CD14-positive monocyte (primary cell): ENCODE data around the gene EXOSC10. TPM values are rescaled to one million over a fixed set of nuclear protein-coding genes. Genes with fewer than 3 reads are reported as not detected.

Experiments used
- DNase-seq, 3 donors: peaks; one replicate each; pipeline ENCODE4 v3.0.0-alpha.2; 2011 to 2022
- H2AFZ ChIP-seq: 2 replicates; pipeline ENCODE4 v1.6.0; 2012; ENCODE audit warnings: mild to moderate bottlenecking, low read depth, low read length, inconsistent platforms; ENCODE audit not compliant: insufficient read depth, poor library complexity, severe bottlenecking
- H3K27ac ChIP-seq, 2 donors: 1 replicate in 1 of 2; 2 replicates in 1 of 2; pipeline ENCODE4 v1.5.1; 2012 to 2013; ENCODE audit warnings: low read length in 2 of 2, control low read depth in 1 of 2, inconsistent platforms in 1 of 2, low read depth in 1 of 2, mild to moderate bottlenecking in 1 of 2
- H3K27me3 ChIP-seq, 2 donors: one replicate each; pipeline versions ENCODE4 v1.6.0 to v1.6.1; 2011 to 2013; ENCODE audit warnings: low read length in 2 of 2; ENCODE audit not compliant: control insufficient read depth in 2 of 2, insufficient read depth in 2 of 2
- H3K36me3 ChIP-seq, 2 donors: replicated peaks in 1 of 2; 1 replicate in 1 of 2; 2 replicates in 1 of 2; pipeline versions ENCODE4 v1.5.1 to v1.6.1; 2012 to 2013; ENCODE audit warnings: low read length in 2 of 2, control low read depth in 1 of 2, inconsistent platforms in 1 of 2, mild to moderate bottlenecking in 1 of 2; ENCODE audit not compliant: insufficient read depth in 2 of 2, control insufficient read depth in 1 of 2
- H3K4me1 ChIP-seq, 2 donors: 1 replicate in 1 of 2; 2 replicates in 1 of 2; pipeline versions ENCODE4 v1.5.1 to v1.6.1; 2012 to 2013; ENCODE audit warnings: low read length in 2 of 2, control low read depth in 1 of 2, inconsistent platforms in 1 of 2, mild to moderate bottlenecking in 1 of 2, moderate library complexity in 1 of 2; ENCODE audit not compliant: insufficient read depth in 2 of 2, control insufficient read depth in 1 of 2
- H3K4me2 ChIP-seq: replicated peaks from 2 replicates; pipeline ENCODE3; 2012; ENCODE audit warnings: low read length, moderate library complexity, mild to moderate bottlenecking; ENCODE audit not compliant: poor library complexity, severe bottlenecking; ENCODE audit errors: extremely low read depth
- H3K4me3 ChIP-seq, 3 experiments: fragments of 200-600 bp in 1 of 3; sonication (generic) in 1 of 3; replicated peaks in 1 of 3; 1 replicate in 2 of 3; 2 replicates in 1 of 3; pipeline ENCODE4 v1.5.1; 2011 to 2013; ENCODE audit warnings: low read length in 3 of 3, mild to moderate bottlenecking in 3 of 3, control low read depth in 2 of 3, low read depth in 2 of 3, inconsistent platforms in 1 of 3, moderate library complexity in 1 of 3
- H3K79me2 ChIP-seq: 2 replicates; pipeline ENCODE4 v1.6.0; 2012; ENCODE audit warnings: mild to moderate bottlenecking, control low read depth, inconsistent platforms, low read length, moderate library complexity; ENCODE audit not compliant: insufficient read depth
- H3K9ac ChIP-seq: 2 replicates; pipeline ENCODE4 v1.6.0; 2017; ENCODE audit warnings: low read length, mild to moderate bottlenecking; ENCODE audit not compliant: insufficient read depth, poor library complexity, severe bottlenecking
- H3K9me3 ChIP-seq, 2 donors: replicated peaks in 1 of 2; 1 replicate in 1 of 2; 2 replicates in 1 of 2; pipeline versions ENCODE4 v1.5.1 to v1.6.1; 2012 to 2013; ENCODE audit warnings: low read length in 2 of 2, control low read depth in 1 of 2; ENCODE audit not compliant: control insufficient read depth in 1 of 2, insufficient read depth in 1 of 2
- H4K20me1 ChIP-seq: 2 replicates; pipeline ENCODE4 v1.6.0; 2012; ENCODE audit warnings: mild to moderate bottlenecking, low read length, control low read depth, moderate library complexity; ENCODE audit not compliant: insufficient read depth
- H3K27ac Mint-ChIP-seq, 7 donors: one replicate each; pipeline ENCODE4 v1.8.0; 2020; ENCODE audit warnings: mild to moderate bottlenecking in 7 of 7, mixed read lengths in 7 of 7, moderate library complexity in 6 of 7, inconsistent platforms in 2 of 7
- H3K27me3 Mint-ChIP-seq, 3 donors: one replicate each; pipeline ENCODE4 v1.8.0; 2021 to 2022; ENCODE audit warnings: low read depth in 3 of 3, mild to moderate bottlenecking in 3 of 3, mixed read lengths in 3 of 3, moderate library complexity in 3 of 3, inconsistent platforms in 1 of 3
- H3K36me3 Mint-ChIP-seq, 2 donors: one replicate each; pipeline ENCODE4 v1.8.0; 2020; ENCODE audit warnings: mixed read lengths in 2 of 2, inconsistent platforms in 1 of 2, mild to moderate bottlenecking in 1 of 2
- H3K4me1 Mint-ChIP-seq: one replicate; pipeline ENCODE4 v1.8.0; 2020; ENCODE audit warnings: mild to moderate bottlenecking, mixed read lengths
- H3K4me3 Mint-ChIP-seq, 2 donors: one replicate each; pipeline ENCODE4 v1.8.0; 2020; ENCODE audit warnings: mild to moderate bottlenecking in 2 of 2, mixed read lengths in 2 of 2, moderate library complexity in 1 of 2
- H3K9me3 Mint-ChIP-seq, 7 donors: one replicate each; pipeline ENCODE4 v1.8.0; 2020 to 2022; ENCODE audit warnings: mixed read lengths in 7 of 7, mild to moderate bottlenecking in 6 of 7, moderate library complexity in 6 of 7, inconsistent platforms in 2 of 7
- CTCF ChIP-seq: fragments of 200-600 bp; IDR thresholded peaks from one replicate; pipeline ENCODE4 v1.8.0; 2022; ENCODE audit warnings: antibody characterized with exemption, mild to moderate bottlenecking
- WGBS: methylation state at CpG from one replicate; pipeline ENCODE4 v1.1.5; 2013; ENCODE audit warnings: missing lambda C conversion rate; ENCODE audit not compliant: insufficient coverage; 5-methylcytosine and 5-hydroxymethylcytosine counted together
- intact Hi-C, 2 donors: fragments of 100-400 bp; cut with micrococcal nuclease; formaldehyde crosslinking; loops; one replicate each; pipeline versions ENCODE4 v1.15.0 to v1.15.1; 2023
- polyA plus RNA-seq, 3 donors: library from polyadenylated mRNA; depleted of rRNA in 1 of 3; unstranded in 2 of 3; stranded (reverse) in 1 of 3; fragments of 300-500 nt in 2 of 3; fragments of >200 nt in 1 of 3; fragmentation: Illumina TruSeq in 2 of 3; gene quantifications; 1 replicate in 2 of 3; 2 replicates in 1 of 3; pipeline ENCODE4 v1.2.3, GENCODE V29; 2012 to 2021

EXOSC10 gene
- polyA plus RNA-seq, 3 donors, result 24.0 to 66.3 (median 27.4) TPM

DNA sequence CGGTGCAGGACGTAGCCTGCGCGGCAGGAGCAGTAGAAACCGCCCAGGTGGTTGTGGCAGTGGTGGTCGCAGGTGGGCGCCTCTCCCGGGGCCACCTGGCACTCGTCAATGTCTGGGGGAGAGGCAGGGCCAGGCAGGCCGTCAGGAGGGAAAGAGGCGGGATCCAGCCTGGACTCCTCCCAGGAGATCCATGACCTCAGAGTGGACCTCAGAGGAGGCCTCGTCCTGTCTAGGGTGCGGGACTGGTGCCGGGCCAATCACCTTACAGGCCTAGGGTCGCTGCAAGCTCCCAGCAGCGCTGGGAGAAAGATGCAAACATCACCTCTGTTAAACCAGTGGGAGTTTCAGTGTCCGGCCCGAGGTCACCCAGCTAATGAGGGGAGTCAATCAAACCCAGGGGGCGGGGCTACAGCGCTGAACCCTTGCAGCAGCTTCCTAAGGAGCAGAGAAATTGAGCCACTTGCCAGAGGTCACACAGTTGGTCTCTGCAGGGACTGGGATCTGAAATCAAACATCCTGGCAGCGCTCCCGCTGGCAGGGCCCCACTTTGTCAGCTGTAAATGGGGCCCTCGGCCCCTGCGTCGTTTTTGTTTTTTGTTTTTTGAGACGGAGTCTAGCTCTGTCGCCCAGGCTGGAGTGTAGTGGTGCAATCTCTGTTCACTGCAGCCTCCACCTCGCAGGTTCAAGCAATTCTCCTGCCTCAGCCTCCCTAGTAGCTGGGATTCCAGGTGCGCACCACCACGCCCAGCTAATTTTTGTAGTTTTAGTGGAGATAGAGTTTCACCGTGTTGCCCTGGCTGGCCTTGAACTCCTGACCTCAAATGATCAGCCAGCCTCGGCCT is 54.0 kb downstream of the EXOSC10 start:
- peaks cover 0 to 3% (median 0%) of the 10 kb centered on the region in 7 donors for H3K9me3 Mint-ChIP-seq
- no peaks in the 10 kb centered on the region for H3K4me1 ChIP-seq
- no peak for TF ChIP-seq CTCF
- H3K27me3 Mint-ChIP-seq, result peaks cover 0 to 1% (median 0%) of the 10 kb centered on the region in 3 donors
- no peak overlapping the region for H3K4me2 ChIP-seq
- no peaks in the 10 kb centered on the region for H3K79me2 ChIP-seq
- H3K27me3 ChIP-seq, result no peaks in the 10 kb centered on the region
- 78% methylated on average over 25 of the region's 32 CpGs for WGBS
- no peak overlapping the region for H3K27ac Mint-ChIP-seq
- no peak for DNase-seq
- no peaks in the 10 kb centered on the region for H3K36me3 Mint-ChIP-seq
- H3K4me1 Mint-ChIP-seq, result no peaks in the 10 kb centered on the region
- H4K20me1 ChIP-seq, result no peaks in the 10 kb centered on the region
- no peak overlapping the region for H3K9ac ChIP-seq
- H2AFZ ChIP-seq, result no peak overlapping the region
- H3K27ac ChIP-seq, result no peak overlapping the region
- H3K9me3 ChIP-seq, result no peaks in the 10 kb centered on the region
- H3K4me3 ChIP-seq, result no peak overlapping the region
- H3K4me3 Mint-ChIP-seq, result no peak overlapping the region
- H3K36me3 ChIP-seq, result no peaks in the 10 kb centered on the region
- intact Hi-C loops, result no loop called here

GRCh38 chr1:11044849-11045427 is 54.7 kb downstream of the EXOSC10 start:
- DNase-seq, result no peak
- Histone ChIP-seq H3K9me3 (no peaks in the 10 kb centered on the region), H3K4me2 (no peak overlapping the region), H3K27ac (no peak overlapping the region), H4K20me1 (no peaks in the 10 kb centered on the region), H3K9ac (no peak overlapping the region), H3K79me2 (no peaks in the 10 kb centered on the region), H2AFZ (no peak overlapping the region), H3K4me1 (no peaks in the 10 kb centered on the region), H3K36me3 (no peaks in the 10 kb centered on the region), H3K4me3 (no peak overlapping the region), H3K27me3 (no peaks in the 10 kb centered on the region)
- Mint-ChIP-seq H3K27me3 (peaks cover 0 to 1% (median 0%) of the 10 kb centered on the region in 3 donors), H3K4me1 (no peaks in the 10 kb centered on the region), H3K9me3 (peaks cover 0 to 3% (median 0%) of the 10 kb centered on the region in 7 donors), H3K36me3 (no peaks in the 10 kb centered on the region), H3K27ac (no peak overlapping the region), H3K4me3 (no peak overlapping the region)
- no peak for TF ChIP-seq CTCF
- 87% methylated on average over 15 of the region's 16 CpGs for WGBS
- intact Hi-C loops, result no loop called here
